Regular cardiac myocyte (primary cell): ENCODE results near the gene IL1RL1. TPM values are rescaled to one million over a fixed set of nuclear protein-coding genes. Genes with fewer than 3 reads are reported as not detected.

Source experiments
- total RNA-seq: library from RNA; depleted of rRNA; stranded (reverse); fragments of >200 nt; gene quantifications from 2 replicates; pipeline ENCODE4 v1.2.3, GENCODE V29; 2014

IL1RL1 gene
- 1.1 and 2.3 TPM in 2 replicates for total RNA-seq

DNA sequence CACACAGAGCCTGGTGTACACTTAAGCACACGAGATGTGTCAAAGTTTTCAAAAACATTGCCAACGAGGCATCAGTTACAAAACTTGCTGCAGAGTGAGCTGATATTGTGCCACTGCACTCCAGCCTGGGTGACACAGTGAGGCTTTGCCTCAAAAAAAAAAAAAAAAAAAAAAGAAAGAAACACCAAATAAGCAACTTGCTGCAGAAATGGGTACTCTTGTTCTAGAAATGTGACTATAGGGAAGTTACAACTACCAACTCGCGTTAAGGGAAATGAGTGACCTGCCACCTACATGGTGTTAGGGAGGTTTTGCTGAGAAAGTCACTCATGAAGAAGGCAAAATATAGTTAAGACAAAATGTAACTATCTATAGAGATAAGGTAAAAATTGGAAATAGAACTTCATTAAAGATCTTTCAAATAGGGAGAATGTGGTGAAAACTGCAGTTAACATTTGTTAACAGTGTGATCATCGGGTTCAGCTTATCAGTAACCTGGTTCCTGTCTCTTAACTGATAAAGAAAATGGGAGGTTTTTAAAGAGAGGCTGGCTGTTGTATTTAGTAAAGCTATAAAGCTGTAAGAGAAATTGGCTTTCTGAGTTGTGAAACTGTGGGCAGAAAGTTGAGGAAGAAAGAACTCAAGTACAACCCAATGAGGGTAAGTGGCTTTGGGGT lies at the start of gene IL1RL1:
Gene IL1RL1 (plus strand): TSS at position 600 of the 677 bp plus-strand sequence. CDS start 26,702 bp downstream, outside the sequence.

DNA sequence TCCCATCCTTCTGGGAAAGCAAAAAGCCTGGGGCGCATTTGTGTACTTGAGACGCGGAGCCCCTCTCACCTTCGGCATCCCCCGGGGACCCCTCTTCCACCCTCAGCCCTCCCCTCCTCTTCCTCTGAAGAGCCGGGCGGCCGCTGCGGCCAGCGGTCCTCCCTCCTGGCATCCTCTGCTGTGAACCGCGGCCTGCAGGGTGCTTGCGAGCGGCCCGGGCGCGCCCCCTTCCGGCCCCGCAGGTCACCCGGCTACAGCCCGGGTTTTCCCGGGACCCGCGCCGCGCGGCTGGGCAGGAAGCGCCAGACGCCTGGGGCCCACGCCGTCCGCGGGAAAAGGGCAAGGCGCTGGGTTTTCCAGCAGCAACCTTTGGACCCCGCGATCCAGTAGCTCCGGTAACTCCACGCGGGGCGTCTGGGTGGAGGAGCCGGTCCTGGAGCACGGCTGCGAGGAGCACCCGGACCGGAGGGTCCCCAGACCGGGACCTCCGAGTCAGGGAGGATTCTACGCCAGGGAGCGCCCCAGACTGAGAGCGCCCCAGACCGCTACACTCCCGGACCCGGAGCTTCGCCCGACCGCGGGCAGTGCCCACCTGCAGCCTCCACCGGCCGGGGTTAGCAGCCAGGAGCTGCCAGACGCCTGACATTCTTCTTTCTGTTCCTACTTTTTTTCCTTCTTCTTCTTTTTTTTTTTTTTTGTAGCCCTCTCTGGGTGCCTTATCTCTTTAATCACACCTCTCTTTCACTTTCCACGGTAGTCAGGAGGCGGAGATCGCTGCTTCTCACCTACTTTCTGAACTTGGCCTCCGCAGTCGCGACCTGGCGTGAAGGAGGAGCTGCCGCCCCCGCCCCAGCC lies 44.4 kb downstream of the IL1RL1 start, which contains the start of gene IL18R1:
Gene IL18R1 (plus strand): TSS at position 271 of the 855 bp plus-strand sequence. CDS start 6,865 bp downstream, outside the sequence.

Other genes with a start within 250 kb of the IL1RL1 start
- 54.1 and 136 TPM in 2 replicates for gene IL1R1, start 168.8 kb upstream of the IL1RL1 start, total RNA-seq
- gene IL1RL2, start 124.5 kb upstream of the IL1RL1 start, total RNA-seq = 1.7 and 2.3 TPM in 2 replicates
- gene IL18R1, start 44.2 kb downstream of the IL1RL1 start, total RNA-seq = 0.96 and 1.4 TPM in 2 replicates
- not detected in 2 replicates for gene IL18RAP, start 111.6 kb downstream of the IL1RL1 start, total RNA-seq
- gene SLC9A4, start 161.7 kb downstream of the IL1RL1 start, total RNA-seq = not detected in 2 replicates